Neural crest cell (in vitro differentiated cells): Measurements from ENCODE around the gene CAV1. TPM values are rescaled to one million over a fixed set of nuclear protein-coding genes. Genes with fewer than 3 reads are reported as not detected.

Source experiments
- DNase-seq: peaks from one replicate; pipeline ENCODE4 v3.0.0; 2021; ENCODE audit warnings: low read depth, mixed read lengths, low spot score
- H3K27ac Mint-ChIP-seq: one replicate; pipeline ENCODE4 v1.8.0; 2021; ENCODE audit warnings: mild to moderate bottlenecking, mixed read lengths; ENCODE audit not compliant: unreplicated experiment
- H3K27me3 Mint-ChIP-seq: 2 replicates; pipeline ENCODE4 v1.8.0; 2021; ENCODE audit warnings: low read depth, mild to moderate bottlenecking, mixed read lengths
- H3K36me3 Mint-ChIP-seq: 2 replicates; pipeline ENCODE4 v1.8.0; 2021; ENCODE audit warnings: low read depth, mild to moderate bottlenecking, mixed read lengths
- H3K4me1 Mint-ChIP-seq: 2 replicates; pipeline ENCODE4 v1.8.0; 2021; ENCODE audit warnings: mixed read lengths
- H3K4me3 Mint-ChIP-seq: one replicate; pipeline ENCODE4 v1.8.0; 2021; ENCODE audit warnings: mild to moderate bottlenecking, mixed read lengths
- H3K9me3 Mint-ChIP-seq: 2 replicates; pipeline ENCODE4 v1.8.0; 2021; ENCODE audit warnings: mixed read lengths
- total RNA-seq: library from RNA; stranded (reverse); gene quantifications from 2 replicates; pipeline ENCODE4 v1.2.1, GENCODE V29; 2021
- TF ChIP-seq, protein P1 (sequence below): fragments of 200-600 bp; sonication (generic); conservative IDR thresholded peaks from 2 replicates; pipeline ENCODE4 v1.5.0; 2021; ENCODE audit warnings: antibody characterized with exemption, mild to moderate bottlenecking

CAV1 gene
- total RNA-seq, 1 donor from 2014 or later: 3.7 TPM

DNA sequence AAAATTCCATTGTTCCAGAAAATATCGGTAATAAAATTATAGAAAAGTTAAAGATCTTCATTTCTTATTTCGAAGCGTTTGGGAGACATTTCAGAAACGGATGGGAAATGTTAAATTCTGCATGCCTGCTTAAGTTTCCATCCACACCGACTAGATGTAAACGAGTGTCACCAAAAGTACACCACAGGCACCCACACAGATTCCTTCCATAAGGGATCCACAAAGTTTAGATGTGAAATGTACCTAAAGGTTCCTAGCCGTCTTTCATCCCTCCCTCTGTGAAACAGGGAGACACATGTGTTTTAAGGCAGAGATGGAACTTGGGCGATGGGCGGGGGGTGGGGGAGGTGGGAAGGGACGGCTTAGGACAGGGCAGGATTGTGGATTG is 621 bp upstream of the CAV1 start:
- TF ChIP-seq, protein P1, sequence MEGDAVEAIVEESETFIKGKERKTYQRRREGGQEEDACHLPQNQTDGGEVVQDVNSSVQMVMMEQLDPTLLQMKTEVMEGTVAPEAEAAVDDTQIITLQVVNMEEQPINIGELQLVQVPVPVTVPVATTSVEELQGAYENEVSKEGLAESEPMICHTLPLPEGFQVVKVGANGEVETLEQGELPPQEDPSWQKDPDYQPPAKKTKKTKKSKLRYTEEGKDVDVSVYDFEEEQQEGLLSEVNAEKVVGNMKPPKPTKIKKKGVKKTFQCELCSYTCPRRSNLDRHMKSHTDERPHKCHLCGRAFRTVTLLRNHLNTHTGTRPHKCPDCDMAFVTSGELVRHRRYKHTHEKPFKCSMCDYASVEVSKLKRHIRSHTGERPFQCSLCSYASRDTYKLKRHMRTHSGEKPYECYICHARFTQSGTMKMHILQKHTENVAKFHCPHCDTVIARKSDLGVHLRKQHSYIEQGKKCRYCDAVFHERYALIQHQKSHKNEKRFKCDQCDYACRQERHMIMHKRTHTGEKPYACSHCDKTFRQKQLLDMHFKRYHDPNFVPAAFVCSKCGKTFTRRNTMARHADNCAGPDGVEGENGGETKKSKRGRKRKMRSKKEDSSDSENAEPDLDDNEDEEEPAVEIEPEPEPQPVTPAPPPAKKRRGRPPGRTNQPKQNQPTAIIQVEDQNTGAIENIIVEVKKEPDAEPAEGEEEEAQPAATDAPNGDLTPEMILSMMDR: no peak
- no peak for DNase-seq
- Mint-ChIP-seq H3K27ac (no peak overlapping the region), H3K4me3 (peak overlapping the region; percentile 90), H3K27me3 (peaks cover 81% of the 10 kb centered on the region), H3K36me3 (no peaks in the 10 kb centered on the region), H3K9me3 (no peaks in the 10 kb centered on the region), H3K4me1 (peaks cover 38% of the 10 kb centered on the region)

DNA sequence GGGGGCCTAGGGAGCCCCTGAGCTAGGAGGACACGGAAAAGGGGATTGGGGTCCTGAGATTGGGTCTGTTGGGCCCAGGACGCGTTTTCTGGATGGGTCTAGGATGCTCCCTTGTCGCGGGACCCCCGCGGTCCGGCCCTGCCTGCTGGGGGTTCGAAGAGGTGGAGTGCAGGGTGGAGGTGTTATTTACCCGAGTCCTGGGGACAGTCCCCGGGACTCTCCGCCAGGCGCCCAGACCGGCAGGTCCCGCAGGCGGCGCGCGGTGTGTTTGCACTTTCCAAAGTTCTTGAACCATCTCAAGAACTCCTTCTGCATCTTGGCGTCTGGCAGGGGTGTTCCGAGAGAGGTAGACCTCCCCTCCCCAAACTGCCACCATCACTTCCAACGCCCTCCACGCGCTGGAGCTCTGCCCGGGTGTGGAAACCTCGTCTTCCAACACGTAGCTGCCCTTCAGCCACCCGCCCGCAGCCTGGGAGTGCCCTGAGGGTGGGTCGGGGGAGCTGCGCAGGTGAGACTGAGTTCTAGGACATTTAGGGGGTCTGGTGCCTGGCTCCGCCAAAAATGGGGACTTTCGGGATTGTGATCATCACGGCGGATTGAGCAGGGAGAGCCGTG is 569 bp downstream of the CAV1 start:
- H3K27me3 Mint-ChIP-seq: peaks cover 78% of the 10 kb centered on the region
- TF ChIP-seq, protein P1: no peak
- H3K4me1 Mint-ChIP-seq: peaks cover 38% of the 10 kb centered on the region
- no peaks in the 10 kb centered on the region for H3K36me3 Mint-ChIP-seq
- H3K9me3 Mint-ChIP-seq: no peaks in the 10 kb centered on the region
- peak overlapping the region; percentile 90 for H3K4me3 Mint-ChIP-seq
- H3K27ac Mint-ChIP-seq: no peak overlapping the region
- peak; percentile 14 for DNase-seq

DNA sequence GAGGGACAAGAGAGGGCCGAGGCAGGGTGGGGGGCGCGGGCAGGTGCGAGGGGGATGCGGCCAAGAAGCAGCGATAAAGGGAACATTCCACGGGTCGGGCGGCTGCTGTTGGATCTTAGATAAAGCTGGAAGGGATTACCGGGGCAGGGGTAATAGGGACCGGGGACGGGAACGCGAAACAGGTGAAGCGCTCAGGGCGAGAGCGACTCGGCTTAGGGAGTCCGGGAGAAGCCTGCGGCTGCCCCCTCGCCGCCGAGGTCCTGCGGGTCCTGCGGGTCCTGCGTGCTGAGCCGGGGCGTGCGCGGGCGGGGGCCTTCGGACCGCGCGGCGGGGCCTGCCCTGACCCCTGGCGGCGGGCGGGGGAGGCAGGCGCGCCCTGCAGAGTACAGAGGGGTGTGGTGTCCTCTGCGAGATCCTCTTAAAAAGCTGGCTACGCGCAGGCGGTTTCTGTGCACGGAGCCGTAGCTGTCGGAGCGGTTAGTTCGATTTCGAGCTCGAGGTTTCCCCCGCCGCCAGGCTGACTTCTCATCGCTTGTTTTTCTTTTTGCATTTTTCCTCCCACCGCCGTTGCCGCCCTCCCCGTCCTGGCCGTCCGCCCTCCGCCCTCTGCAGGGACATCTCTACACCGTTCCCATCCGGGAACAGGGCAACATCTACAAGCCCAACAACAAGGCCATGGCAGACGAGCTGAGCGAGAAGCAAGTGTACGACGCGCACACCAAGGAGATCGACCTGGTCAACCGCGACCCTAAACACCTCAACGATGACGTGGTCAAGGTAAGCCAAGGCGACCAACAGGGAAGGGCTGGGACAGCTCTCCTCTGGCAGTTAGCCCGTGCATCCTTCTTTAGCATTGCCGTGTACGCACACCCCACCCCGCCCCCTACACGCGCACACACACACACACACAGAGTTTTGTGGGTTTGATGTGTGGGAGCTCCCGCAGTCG is 1.4 kb downstream of the CAV1 start:
- H3K27me3 Mint-ChIP-seq: peaks cover 75% of the 10 kb centered on the region
- peaks cover 38% of the 10 kb centered on the region for H3K4me1 Mint-ChIP-seq
- DNase-seq: peak; percentile 60
- H3K9me3 Mint-ChIP-seq: no peaks in the 10 kb centered on the region
- H3K36me3 Mint-ChIP-seq: no peaks in the 10 kb centered on the region
- H3K4me3 Mint-ChIP-seq: peak overlapping the region; percentile 90
- TF ChIP-seq, protein P1: peak; percentile 83
- no peak overlapping the region for H3K27ac Mint-ChIP-seq

DNA sequence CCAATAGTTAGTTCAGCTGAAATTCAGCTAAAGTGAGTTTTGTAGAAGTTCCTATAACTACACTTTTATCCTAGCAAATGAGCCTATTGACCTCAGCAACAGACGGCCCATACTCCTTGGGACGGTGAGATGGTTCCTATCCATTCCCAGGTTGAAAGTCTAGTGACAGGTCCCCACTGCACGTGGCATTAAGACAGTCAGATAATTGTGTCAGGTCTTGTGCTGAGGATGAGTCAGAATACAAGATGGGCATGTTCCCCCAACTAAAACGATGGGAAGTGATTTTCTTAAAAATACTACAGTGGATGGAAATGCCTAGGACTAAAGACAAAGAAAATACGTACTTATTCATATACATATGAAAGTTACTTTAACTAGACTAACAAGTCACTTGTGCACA is 2.1 kb downstream of the CAV1 start:
- Mint-ChIP-seq H3K9me3 (no peaks in the 10 kb centered on the region), H3K27ac (no peak overlapping the region), H3K4me3 (peak overlapping the region; percentile 90), H3K4me1 (peaks cover 38% of the 10 kb centered on the region), H3K27me3 (peaks cover 71% of the 10 kb centered on the region), H3K36me3 (no peaks in the 10 kb centered on the region)
- TF ChIP-seq, protein P1: no peak
- no peak for DNase-seq

DNA sequence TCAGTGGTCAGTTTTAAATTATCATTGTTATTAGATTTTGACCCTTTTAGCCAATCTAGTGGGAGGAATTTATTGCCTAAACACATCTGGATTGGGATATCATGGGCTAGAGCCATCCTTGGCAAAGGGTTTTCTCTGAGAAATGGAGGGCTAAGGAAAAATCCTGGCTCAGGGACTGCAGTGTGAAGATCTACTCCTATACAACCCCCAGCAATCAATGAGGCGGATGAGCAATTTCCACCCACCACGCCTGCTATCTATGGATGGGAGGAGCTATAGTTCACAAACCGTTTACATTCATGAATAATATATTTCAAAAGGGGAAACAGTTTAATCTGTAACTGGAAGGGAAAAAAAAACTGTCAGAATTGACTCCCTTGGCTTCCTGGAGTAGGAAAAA is 2.7 kb downstream of the CAV1 start:
- H3K4me1 Mint-ChIP-seq: peaks cover 38% of the 10 kb centered on the region
- peak overlapping the region; percentile 90 for H3K4me3 Mint-ChIP-seq
- TF ChIP-seq, protein P1: no peak
- no peaks in the 10 kb centered on the region for H3K36me3 Mint-ChIP-seq
- no peak overlapping the region for H3K27ac Mint-ChIP-seq
- H3K27me3 Mint-ChIP-seq: peaks cover 66% of the 10 kb centered on the region
- H3K9me3 Mint-ChIP-seq: no peaks in the 10 kb centered on the region
- DNase-seq: no peak
